ENCODE measurements around the gene CCND3. TPM values are rescaled to one million over a fixed set of nuclear protein-coding genes. Genes with fewer than 3 reads are reported as not detected.

The CCND3 gene
- total RNA-seq, 4 donors from 2014 or later: 130 to 169 (median 157) TPM

- TF ChIP-seq CTCF (IDR thresholded peaks at IDR 0.05) (no peak), POLR2A (IDR thresholded peaks at IDR 0.05) (no peak)
- 27 to 29% methylated on average over 4 of the region's 4 CpGs for WGBS, 2 donors
- intact Hi-C loops (cut with DNase I; ENCODE audit: low total_unique reads): loop anchor here (10.0 kb wide), 1 partner anchor 73 kb away; no protein-coding TSS in a partner anchor
- no peak overlapping the region for H3K4me3 ChIP-seq (ENCODE audit: low read depth, poor library complexity, severe bottlenecking)
- no peak for DNase-seq (ENCODE audit: low spot score in 2 of 2)
Observed at GRCh38 chr6:41917528-41917927, 24.1 kb downstream of the CCND3 start.

- TF ChIP-seq CTCF (IDR thresholded peaks at IDR 0.05): no peak
- no peak for TF ChIP-seq POLR2A (IDR thresholded peaks at IDR 0.05)
- no peak for DNase-seq (ENCODE audit: low spot score in 2 of 2)
- no peak overlapping the region for H3K4me3 ChIP-seq (ENCODE audit: low read depth, poor library complexity, severe bottlenecking)
- intact Hi-C loops (cut with DNase I; ENCODE audit: low total_unique reads): loop anchor here (10.0 kb wide), 1 partner anchor 70 kb away; no protein-coding TSS in a partner anchor
- WGBS, 2 donors: 98% methylated on average over 4 of the region's 4 CpGs
Observed at GRCh38 chr6:41914869-41915530, 26.6 kb downstream of the CCND3 start.

GRCh38 chr6:41914343-41914742 lies 27.3 kb downstream of the CCND3 start:
- DNase-seq (ENCODE audit: low spot score in 2 of 2): no peak
- TF ChIP-seq POLR2A (IDR thresholded peaks at IDR 0.05) (no peak), CTCF (IDR thresholded peaks at IDR 0.05) (no peak)
- no peak overlapping the region for H3K4me3 ChIP-seq (ENCODE audit: low read depth, poor library complexity, severe bottlenecking)
- intact Hi-C loops (cut with DNase I; ENCODE audit: low total_unique reads): loop anchor here (10.0 kb wide), 1 partner anchor 70 kb away; no protein-coding TSS in a partner anchor
- 90 to 93% methylated on average over 2 of the region's 2 CpGs for WGBS, 2 donors

GRCh38 chr6:41909727-41910126 lies 31.9 kb downstream of the CCND3 start:
- intact Hi-C loops (cut with DNase I; ENCODE audit: low total_unique reads): loop anchor here (10.0 kb wide), 1 partner anchor 65 kb away; no protein-coding TSS in a partner anchor
- 88 to 94% methylated on average over 1 of the region's 1 CpG for WGBS, 2 donors
- DNase-seq (ENCODE audit: low spot score in 2 of 2): no peak
- no peak overlapping the region for H3K4me3 ChIP-seq (ENCODE audit: low read depth, poor library complexity, severe bottlenecking)
- TF ChIP-seq POLR2A (IDR thresholded peaks at IDR 0.05): no peak
- TF ChIP-seq CTCF (IDR thresholded peaks at IDR 0.05): no peak

GRCh38 chr6:41901882-41902519 lies 39.6 kb downstream of the CCND3 start:
- no peak overlapping the region for H3K4me3 ChIP-seq (ENCODE audit: low read depth, poor library complexity, severe bottlenecking)
- no peak for DNase-seq (ENCODE audit: low spot score in 2 of 2)
- 91 to 100% methylated on average over 1 of the region's 1 CpG for WGBS, 2 donors
- intact Hi-C loops (cut with DNase I; ENCODE audit: low total_unique reads): no loop called here
- TF ChIP-seq POLR2A (IDR thresholded peaks at IDR 0.05) (no peak), CTCF (IDR thresholded peaks at IDR 0.05) (no peak)
